ENCODE measurements around the gene MAP10.

The MAP10 gene, protein sequence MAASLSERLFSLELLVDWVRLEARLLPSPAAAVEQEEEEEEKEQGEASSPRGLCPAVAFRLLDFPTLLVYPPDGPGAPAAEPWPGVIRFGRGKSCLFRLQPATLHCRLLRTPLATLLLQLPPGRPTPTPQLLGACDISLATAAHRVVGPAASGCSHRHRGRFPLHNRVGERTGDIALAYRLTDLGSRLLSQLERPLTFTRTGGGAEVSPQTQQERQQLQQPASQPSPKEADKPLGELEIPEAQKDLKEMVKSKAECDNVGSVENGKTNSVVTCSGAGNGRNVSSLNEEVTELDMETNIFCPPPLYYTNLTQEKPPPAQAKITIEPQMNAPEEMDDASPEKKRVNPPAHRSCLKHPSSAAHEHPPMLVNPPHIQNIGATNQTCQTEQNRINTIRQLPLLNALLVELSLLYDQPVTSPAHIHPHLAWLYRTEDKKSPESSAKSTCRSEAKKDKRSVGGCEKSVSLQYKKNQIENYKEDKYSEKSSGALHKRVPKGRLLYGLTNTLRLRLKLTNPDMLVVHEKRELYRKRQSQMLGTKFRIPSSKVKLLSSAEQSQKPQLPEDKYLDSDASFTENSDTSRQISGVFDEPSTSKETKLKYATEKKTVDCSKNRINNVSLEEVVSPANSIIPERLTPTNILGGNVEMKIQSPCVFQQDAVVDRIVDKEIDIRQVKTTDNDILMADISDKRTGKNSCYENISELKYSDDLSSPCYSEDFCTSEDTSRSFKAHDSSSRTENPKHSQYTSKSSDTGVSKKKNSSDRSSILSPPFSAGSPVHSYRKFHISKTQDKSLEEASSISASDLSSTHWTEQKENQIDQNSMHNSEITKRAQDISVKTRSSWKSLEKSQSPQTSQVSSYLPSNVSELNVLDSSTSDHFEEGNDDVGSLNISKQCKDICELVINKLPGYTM

DNA sequence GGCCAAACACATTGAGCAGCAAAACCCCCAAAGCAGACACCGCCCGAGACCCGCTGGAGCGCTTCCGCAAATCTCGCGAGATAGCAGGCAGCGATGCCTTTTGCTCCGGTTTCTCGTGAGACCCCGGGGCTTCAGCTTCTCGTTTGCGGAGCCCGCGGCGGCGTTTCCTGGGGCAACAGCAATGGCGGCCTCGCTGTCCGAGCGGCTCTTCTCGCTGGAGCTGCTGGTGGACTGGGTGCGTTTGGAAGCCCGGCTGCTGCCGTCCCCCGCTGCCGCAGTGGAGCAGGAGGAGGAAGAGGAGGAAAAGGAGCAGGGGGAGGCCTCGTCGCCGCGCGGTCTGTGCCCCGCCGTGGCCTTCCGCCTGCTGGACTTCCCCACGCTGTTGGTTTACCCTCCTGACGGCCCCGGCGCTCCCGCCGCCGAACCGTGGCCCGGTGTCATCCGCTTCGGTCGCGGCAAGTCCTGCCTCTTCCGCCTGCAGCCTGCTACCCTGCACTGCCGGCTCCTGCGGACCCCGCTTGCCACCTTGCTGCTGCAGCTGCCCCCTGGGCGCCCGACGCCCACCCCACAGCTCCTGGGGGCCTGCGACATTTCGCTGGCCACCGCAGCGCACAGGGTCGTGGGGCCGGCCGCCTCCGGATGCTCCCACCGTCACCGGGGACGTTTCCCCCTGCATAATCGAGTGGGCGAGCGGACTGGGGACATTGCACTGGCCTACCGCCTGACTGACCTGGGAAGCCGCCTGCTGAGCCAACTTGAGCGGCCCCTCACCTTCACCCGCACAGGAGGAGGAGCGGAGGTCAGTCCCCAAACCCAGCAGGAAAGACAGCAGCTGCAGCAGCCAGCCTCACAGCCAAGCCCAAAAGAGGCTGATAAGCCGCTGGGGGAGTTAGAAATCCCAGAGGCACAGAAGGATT is at the start of gene MAP10:
TSS of gene MAP10 (plus strand) at position 148 of the 917 bp plus-strand sequence. CDS start at position 182, 34 bp downstream.
- DNase-seq: peak; percentile 70 to 77
- TF ChIP-seq GATA1 (IDR thresholded peaks at IDR 0.05; ENCODE audit: low read depth, low read length) (no peak), POLR2A (IDR thresholded peaks at IDR 0.05; ENCODE audit: low read length) (peak; percentile 34)

DNA sequence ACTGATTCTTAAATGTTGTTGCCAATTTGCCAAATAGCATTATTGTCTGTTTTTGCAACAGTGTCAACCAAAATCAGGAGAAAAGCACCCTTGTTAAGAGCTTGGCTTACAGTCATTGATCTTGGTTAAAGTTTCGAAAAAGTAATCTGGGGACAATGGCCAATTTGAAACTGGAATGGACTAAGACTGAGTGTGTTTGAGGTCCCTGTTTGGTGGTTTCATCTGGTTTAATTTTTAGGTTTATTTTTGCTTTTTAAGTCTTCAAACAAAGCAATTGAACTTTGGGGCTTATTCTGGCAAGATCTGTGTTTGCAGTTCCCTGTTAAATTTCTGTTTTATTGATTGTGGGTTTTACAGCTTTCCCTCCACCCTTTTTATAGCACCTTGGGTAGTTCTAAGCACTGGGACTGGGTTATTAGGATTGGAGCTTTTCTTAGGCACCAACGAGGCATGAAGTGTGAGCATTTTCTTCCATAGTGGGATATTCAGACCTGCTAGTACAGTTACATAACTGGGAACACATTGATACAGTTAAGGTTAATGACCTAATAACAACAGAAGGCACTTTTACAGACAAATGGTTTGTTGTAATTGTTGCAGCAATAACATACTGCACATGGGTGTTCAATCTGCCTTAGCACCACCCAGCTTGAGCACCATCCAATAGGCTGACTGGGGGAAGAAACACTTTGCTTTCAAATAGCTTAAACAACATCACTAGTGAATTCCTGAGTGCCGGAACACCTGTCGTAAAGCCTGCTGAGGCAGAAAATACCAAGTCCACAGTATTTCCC is 40.6 kb upstream of the MAP10 start:
- no peak for DNase-seq
- TF ChIP-seq GATA1 (IDR thresholded peaks at IDR 0.05; ENCODE audit: low read depth, low read length) (no peak), POLR2A (IDR thresholded peaks at IDR 0.05; ENCODE audit: low read length) (no peak)

DNA sequence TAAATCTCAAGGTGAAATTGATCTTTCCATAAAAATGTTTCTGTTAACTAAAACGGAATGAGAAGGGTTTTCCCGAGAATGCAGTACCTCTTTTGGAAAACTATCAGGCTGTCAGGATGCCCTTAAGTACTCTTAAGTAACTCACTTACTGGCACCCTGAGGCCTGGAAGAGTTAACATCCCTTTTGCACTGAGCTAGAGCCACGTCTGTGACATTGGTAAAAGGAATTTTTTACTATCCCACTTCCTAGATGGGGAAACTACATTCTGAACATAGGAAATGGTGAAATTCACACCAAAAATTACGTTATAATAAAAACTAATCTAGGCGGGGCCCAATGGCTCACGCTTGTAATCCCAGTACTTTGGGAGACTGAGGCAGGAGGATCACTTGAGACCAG is 39.7 kb upstream of the MAP10 start:
- TF ChIP-seq GATA1 (IDR thresholded peaks at IDR 0.05; ENCODE audit: low read depth, low read length) (no peak), POLR2A (IDR thresholded peaks at IDR 0.05; ENCODE audit: low read length) (no peak)
- DNase-seq: no peak

DNA sequence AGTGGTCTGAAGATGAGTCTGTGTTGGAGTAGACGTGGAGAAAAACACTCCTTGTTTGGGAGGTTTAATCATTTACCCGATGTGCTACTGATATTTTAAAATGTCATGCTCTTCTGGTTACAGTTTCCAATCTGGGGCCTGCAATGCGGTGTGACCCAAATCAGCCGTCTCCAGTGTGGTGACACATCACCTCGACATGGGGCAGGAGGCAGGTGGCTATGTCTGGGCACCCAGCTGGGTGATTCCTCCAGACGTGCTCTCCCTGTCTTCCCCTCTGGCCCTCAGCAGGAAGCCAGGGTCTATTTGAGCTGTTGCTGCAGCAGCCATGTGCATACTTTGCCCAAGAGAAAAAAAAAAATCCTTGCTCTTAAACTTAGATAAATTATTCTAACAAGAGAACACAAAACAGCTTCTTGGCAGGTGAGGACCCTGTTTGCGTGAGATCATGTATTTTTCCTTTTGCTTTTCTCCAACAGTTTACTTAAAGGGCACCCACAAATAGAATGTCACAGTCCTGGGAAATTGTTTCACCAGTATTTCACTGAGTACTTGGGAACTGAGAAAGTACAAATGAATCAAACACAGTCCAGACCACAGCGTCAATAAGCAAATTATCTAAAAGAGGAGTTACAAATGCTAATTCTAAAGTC is 38.9 kb upstream of the MAP10 start:
- no peak for DNase-seq
- no peak for TF ChIP-seq GATA1 (IDR thresholded peaks at IDR 0.05; ENCODE audit: low read depth, low read length)
- no peak for TF ChIP-seq POLR2A (IDR thresholded peaks at IDR 0.05; ENCODE audit: low read length)

DNA sequence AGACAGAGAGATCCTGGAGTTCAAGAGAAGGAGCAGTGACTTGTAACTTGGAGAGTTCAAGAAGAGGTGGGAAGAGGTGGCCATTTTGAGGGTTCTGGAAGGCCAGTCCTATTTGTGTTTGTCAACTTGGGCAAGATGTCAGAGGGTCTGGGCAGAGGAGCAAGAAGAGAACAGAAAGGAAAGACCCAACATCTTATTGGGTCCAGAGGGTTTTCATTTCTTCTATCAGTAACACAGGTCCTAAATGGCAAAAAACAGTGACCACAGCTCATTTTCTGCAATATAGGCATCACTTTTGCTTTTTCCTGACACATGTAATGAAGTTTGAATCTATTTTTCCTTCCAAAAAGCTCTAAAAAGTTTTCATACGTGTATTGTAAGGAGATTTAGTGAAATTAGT is 38.3 kb upstream of the MAP10 start:
- no peak for DNase-seq
- TF ChIP-seq POLR2A (IDR thresholded peaks at IDR 0.05; ENCODE audit: low read length): no peak
- TF ChIP-seq GATA1 (IDR thresholded peaks at IDR 0.05; ENCODE audit: low read depth, low read length): no peak

DNA sequence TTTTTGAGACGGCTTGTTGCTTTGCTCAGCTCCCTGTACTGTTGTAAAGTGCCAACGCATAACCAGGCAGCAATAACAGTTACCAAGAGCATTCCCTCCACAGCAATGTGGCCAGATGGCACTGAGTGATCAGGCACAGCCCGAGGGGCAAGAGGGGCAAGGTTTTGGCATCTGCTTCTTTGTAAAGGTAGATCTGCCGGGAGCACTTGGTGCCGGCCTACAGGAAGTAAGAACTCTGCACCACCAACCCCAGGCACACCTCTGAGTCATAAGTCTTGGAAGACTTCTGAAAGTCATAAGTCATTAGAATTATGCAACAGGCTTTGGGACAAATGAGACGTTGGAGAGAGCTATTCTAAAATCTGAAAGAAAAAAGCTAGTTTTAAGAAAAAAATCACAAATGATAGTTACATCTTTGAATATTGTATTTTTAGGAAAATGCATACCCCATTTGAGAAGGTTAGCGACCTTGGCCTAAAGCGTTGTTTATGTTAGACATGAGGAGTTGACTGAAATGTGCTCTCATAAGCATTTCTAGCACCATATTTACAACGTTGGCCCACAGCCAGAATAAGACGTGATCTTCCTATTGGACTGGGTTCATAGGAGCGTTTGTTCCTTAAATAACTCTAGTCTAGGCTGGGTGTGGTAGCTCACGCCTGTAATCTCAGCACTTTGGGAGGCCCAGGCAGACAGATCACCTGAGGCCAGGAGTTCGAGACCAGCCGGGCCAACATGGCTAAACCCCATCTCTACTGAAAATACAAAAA is 37.7 kb upstream of the MAP10 start:
- DNase-seq: no peak
- TF ChIP-seq GATA1 (IDR thresholded peaks at IDR 0.05; ENCODE audit: low read depth, low read length): no peak
- TF ChIP-seq POLR2A (IDR thresholded peaks at IDR 0.05; ENCODE audit: low read length): no peak

DNA sequence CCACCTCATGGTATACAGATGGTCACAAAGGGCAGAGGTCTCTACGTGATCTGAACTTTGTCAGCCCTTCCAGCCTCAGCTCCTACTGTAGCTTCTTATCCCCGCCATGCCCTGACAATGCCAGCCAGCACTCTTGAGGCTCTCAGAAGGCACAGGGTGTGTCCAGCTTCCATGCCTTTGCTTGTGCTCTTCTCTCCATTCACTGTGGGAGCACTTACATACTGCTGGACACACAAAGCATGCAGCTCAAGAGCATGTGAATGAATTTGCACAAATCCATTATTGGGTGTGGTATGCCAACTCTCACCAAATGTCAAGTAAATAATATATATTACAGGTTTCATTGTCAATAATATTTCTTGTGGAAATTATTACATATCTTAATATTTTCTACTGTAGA is 36.4 kb upstream of the MAP10 start:
- no peak for DNase-seq
- no peak for TF ChIP-seq GATA1 (IDR thresholded peaks at IDR 0.05; ENCODE audit: low read depth, low read length)
- no peak for TF ChIP-seq POLR2A (IDR thresholded peaks at IDR 0.05; ENCODE audit: low read length)

DNA sequence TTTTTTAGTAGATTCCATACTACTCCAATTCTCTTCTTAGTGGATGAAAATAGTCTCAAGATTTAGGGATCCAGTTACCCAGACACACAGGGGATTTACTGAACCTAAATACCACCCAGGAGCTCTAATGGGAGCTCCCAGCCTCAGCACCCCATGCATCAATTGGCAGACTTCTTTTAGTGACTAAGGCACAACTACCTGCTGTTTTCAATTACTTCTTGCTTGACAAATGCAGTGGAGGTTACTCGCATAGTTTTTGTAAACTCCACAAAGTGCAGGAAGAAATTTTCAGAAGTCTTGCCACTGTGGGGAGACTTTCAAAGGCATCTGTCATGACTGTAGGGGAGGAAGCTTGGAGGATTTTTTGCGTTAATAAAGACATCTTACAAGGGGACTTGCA is 35.5 kb upstream of the MAP10 start:
- TF ChIP-seq GATA1 (IDR thresholded peaks at IDR 0.05; ENCODE audit: low read depth, low read length): no peak
- no peak for TF ChIP-seq POLR2A (IDR thresholded peaks at IDR 0.05; ENCODE audit: low read length)
- no peak for DNase-seq

DNA sequence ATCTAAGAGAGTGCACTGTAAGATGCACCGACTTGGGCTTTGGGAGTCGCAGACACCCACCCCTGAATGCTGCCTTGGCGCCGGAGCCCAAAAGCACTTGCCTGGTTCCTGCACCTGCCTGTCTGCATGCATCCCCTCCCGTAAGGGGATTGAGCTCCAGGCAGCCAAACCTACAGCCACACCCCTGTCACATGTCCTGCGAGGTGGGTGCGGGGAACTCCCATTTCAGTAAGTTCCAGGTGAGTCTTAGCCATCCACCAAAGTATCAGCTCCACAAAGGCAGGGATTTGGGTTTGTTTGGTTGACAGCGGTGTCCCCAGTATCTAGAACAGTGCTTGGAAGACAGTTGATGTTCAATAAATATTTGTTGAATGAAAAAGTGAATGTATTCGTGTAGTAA is 31.5 kb upstream of the MAP10 start:
- no peak for DNase-seq
- TF ChIP-seq POLR2A (IDR thresholded peaks at IDR 0.05; ENCODE audit: low read length) (no peak), GATA1 (IDR thresholded peaks at IDR 0.05; ENCODE audit: low read depth, low read length) (no peak)

DNA sequence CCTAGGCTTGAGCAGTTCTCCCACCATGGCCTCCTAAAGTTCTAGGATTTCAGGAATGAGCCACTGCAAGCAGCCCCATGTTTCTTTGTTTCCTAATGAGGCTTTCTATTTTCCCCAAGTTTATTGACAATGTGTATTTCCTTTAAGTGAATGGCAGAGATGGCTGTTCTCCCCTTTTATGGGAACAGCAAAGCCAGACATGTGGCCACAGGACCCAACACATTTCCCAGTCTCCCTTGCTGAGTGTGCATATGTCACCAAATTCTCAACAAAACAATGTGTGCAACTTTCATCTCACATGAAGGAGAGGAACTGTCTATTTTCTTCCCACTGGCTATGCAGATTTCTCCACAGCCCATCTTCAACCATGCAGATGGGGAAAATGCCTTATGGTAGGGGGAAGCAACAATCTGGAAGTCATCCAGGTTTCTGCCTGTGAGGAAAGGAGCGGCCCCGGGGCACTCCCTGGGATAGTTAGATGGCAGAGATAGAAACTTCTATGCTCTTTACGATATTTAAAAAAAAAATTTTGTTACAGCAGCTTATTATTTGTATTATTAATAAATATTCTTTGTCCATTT is 28.6 kb upstream of the MAP10 start:
- no peak for DNase-seq
- TF ChIP-seq GATA1 (IDR thresholded peaks at IDR 0.05; ENCODE audit: low read depth, low read length) (no peak), POLR2A (IDR thresholded peaks at IDR 0.05; ENCODE audit: low read length) (no peak)

DNA sequence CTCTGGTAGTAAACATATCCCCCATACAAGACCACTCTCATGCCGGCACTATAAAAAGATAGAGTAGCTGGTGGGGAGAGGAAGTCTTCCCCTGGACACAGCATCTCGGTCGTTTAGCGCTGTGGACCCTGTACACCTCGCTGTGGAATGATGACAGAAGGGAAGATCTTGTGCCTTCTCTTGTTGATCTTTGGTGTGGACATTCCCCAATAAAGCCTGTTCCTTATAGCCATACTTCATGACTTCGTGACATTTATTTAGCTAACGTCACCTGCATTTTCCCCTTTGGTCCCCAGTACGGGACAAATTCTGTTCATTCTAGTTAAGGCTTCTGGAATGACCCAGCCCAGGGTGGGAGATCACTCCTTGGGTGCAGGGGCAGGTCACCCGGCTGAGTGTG is 24.9 kb upstream of the MAP10 start:
- no peak for TF ChIP-seq POLR2A (IDR thresholded peaks at IDR 0.05; ENCODE audit: low read length)
- no peak for TF ChIP-seq GATA1 (IDR thresholded peaks at IDR 0.05; ENCODE audit: low read depth, low read length)
- no peak for DNase-seq
